GM18507 (cell line): ENCODE data around the gene MAP9.
A peak's percentile ranks its signal among the peaks of the same experiment; 100 is the strongest.
"Not testable (repeated sequence)": the region's sequence is repeated elsewhere in the genome, so short reads cannot be mapped to it uniquely, and the experiment has no call there.

Experiments used
- DNase-seq: peaks from one replicate; pipeline ENCODE4 v3.0.0; 2011; ENCODE audit warnings: low read depth; ENCODE audit not compliant: insufficient read length; ENCODE audit errors: extremely low spot score
- FAIRE-seq: peaks from 2 replicates; lab custom pipeline; 2011; peaks lifted over from hg19 to GRCh38; lab: Jason Lieb, UNC

The MAP9 gene

DNA sequence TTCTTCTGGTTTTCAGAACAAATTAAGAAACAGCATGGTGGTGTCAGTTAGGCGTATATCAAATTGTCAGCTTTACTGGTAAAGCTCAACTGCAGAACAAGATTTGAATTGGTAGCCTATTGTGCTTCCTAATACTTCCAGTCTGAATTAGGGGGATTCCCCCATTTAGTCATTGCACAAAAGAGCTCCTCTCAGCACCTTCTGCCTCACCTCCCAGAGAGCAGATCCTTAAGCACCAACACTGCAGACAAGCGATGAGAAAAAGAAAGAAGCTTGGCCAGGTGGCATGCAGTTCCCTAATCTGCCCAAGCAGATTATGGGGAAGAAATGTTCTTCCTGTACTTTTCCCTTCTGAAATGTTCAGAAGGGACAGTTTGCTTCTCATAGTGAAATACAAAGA, 9.2 kb downstream of the MAP9 start:
- FAIRE-seq, result no peak
- DNase-seq, result no peak

DNA sequence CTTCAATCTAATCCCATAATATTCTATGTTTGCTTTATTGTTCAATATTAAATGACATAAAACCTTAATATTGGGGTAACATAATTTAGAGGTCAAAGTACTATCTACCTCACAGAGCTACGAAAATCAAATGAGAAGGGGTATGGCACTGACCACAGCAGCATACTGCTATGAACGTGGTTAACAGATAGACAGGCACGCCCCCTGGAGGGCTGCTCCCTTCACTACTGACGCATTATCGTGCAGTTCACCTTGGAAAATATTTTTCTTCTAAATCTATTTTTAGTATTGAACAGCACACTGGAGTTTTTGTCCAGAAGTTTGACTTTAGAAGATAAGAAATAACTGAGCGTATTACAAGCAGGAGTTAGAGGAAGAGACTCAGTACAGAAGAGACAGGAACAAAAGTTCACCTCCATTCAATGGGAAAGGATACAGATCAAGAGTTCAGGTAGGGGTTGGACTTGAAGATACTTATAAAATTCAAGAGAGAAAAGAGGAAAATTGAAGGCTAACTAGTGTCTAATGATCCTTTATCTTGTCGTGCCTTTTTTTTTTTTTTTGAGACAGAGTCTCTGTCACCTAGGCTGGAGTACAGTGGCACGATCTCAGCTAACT, 22.7 kb downstream of the MAP9 start:
- no peak for DNase-seq
- peak; percentile 75 for FAIRE-seq

DNA sequence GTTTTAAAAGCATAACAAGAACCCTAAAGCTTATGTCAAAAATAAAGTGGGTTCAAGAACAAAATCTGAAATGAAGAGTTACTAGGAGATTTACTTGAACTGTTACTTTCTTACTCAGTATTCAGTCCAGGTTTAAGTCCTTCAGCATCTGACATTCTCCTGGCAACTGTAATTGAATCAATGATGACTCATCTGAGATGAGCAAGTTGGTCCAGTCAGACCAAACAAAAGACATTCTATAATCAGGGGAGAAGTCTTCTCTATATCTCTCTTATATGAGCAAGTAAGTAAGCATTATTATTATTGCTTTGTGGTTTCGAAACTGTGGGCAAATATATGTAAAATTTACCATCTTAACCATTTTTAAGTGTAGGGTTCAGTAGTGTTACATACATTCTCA, 34.6 kb downstream of the MAP9 start:
- DNase-seq (no peak), FAIRE-seq (no peak)

DNA sequence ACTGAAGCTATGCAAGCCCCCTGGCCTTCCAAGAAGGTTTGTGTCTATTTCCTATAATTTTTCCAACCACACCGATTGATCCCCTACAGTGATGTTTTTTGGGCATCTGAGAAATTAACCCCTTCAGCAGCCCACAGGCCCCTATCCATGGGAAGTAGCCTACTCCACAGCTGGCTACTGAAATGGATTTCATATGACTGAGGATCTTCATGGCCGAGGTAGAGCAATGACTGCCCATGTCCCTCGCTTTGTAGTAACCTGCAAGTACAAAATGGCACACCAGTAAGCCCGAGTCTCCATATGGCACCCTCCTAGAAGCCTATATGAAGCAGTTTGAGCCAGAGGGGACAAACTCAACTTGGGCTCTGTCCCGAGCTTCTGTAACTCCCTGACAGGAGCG, 36.8 kb downstream of the MAP9 start:
- no peak for FAIRE-seq
- no peak for DNase-seq

DNA sequence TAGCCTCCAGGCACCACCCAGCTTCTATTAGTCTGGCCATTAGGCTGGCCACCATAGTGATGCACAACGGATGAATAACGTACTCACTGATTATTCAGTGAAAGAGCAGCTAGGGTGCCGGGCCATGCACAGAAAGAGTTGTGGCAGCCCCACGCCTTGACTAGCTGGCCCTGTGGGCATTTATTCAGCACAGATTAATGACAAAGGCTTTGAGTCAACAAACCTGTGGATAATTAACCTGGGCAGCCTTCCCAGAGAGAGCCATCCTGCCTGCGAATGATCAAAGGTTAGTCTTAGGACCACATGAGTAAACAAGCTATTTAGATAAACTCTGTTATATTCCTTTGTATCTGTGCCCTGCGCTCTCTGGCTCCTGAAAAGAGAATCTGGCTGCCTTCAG, 37.2 kb downstream of the MAP9 start:
- no peak for DNase-seq

DNA sequence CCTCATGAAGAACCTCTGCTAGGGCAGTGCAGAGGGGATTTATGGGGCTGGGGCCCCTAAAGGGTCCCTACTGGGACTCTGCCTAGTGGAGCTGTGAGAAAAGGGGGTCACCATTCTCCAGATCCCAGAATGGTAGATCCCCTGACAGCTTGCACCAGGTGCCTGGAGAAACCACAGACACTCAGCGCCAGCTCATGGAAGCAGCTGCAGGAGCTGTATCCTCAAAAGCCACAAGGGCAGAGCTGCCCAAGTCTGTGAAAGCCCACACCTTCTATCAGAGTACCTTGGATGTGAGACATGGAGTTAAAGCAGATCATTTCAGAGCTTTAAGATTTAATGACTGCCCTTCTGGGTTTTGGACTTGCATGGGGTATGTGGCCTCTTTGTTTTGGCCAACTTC, 38.6 kb downstream of the MAP9 start:
- DNase-seq, result no peak
- FAIRE-seq, result no peak

More for the DNA sequence above, 37.2 kb downstream of the MAP9 start:
- no peak for FAIRE-seq

DNA sequence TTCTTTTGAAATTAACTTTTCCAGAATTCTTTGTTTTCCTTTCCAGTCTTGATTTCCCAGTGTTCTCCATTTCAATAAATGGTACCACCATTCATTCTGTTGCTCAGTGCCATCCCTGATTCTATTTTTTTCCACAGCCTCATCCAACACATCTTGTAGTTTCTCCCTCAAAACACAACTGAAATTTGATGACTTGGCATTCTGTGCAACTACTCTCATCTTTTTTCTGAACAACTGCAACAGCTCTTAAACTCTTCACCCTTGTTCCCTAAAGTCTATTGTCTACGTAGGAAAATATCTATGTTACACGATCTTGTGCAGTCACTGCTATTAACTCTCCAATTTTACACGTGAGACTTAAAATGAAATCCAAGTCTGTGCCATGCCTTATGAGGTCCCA, 40.5 kb downstream of the MAP9 start:
- DNase-seq (no peak), FAIRE-seq (no peak)

DNA sequence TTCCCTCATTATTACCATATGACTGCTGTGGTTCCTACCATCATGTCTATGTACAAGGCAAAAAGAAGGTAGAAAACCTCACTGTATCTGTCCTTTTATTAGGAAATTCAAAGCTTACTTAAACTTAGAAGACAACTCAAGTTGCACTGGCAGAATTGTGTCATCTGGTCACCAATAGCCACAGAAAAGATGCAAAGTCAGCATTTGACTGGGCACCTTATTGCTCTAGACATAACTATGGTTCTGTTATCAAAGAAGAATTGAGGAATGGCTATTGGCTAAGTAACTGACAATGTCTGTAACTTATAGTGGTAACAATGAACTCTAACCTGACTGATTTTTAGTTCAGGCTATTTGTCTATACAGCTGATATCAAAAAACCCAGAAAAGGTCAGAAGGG, 45.3 kb downstream of the MAP9 start:
- no peak for FAIRE-seq
- no peak for DNase-seq

DNA sequence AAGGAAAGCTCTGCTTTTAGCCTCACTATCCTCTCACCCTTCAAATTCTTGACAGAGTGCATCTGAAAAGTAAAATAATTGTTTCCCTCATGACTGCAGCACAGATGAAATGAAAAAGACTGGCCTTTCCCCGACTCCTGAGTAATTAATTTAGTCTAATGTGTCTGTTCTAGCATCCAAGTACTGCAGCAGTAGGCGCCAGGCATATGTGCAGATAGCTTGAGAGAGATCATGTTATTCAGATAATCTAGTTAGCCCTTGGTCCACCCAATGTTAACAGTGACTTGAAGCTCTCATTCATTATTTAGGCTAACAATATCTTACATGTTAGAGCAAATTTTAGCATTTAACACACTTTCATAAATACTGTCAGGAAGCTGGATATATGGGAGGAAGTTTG, 54.0 kb downstream of the MAP9 start:
- no peak for FAIRE-seq
- DNase-seq, result no peak

DNA sequence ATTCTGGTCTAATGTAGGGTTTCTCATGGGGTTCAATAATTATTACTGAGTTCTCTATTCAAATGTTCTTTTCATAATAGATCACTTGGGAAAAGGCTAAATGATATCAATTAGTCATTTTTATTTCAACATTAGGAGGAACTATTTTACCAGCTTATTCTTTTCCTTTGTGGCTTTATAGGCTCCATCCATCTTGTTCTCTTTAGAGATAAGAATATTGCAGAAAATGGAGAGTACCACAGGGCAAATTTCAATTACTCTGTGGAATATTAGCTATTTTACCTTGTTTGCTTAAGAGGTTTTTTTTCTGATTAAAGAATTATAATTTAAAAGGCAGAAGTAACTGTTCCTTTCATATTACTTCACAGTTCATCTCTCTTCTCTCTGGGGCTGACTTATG, 55.8 kb downstream of the MAP9 start:
- no peak for FAIRE-seq
- no peak for DNase-seq

DNA sequence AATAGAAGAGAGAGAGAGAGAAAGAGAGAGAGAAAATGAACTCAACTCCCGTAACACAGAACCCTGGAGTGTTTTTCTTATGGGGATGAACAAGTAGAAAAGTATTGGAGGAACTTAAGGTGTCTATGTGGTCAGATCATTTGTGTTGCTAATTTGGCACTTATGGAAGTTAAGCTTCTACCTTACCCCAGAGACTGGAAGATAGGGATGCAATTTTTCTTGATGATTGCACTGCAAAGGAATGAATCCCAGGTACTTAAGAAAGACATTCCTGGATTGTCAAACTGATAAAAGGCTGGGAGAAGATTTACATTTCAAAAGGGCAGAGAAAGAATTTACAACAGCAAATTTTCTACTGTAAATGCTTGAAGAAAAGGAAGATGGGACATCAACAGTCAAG, 57.2 kb downstream of the MAP9 start:
- DNase-seq (no peak), FAIRE-seq (no peak)

DNA sequence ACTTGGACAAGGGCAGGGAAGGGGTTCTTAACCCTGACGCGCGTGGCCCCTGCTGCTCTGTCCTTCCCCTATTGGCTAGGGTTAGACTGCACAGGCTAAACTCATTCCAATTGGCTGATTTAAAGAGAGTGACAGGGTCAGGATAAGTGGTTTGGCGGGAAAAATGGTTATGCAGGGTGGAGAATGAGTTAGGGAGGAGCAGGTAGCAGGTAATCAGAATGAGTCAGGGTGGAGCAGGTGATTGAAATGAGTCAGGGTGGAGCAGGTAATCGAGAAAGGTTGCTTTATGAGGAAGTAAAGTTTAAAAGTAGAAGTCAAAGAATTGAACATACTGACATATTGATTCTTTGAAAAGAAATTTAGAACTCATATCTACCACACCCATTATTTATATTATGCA, 64.7 kb downstream of the MAP9 start:
- not testable (repeated sequence) for FAIRE-seq, DNase-seq

DNA sequence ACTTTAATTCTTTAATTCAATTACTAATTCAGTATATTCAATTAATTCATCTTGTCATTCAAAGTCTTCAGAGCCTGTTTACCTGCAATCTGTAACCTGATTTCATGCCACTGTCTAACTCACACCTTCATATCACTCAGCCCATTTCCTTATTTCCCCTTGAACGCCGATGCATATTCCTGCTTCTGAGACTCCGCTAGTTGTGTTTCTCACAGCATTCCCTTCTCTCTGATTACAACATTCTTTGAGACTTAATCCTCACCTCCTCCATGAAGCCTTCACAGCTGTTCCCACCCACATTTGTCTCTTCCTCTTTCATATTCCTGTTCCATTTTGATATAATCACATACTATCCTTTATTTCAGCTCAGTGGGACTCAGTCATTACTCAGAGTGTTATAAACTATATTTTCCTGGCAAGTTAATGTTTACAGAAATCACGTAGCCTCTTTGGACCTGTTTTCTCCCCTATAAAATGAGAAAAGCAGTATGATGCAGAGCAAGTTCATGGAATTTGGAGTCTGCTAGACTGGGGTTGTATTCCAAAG, 69.0 kb downstream of the MAP9 start:
- no peak for DNase-seq
- FAIRE-seq, result no peak

DNA sequence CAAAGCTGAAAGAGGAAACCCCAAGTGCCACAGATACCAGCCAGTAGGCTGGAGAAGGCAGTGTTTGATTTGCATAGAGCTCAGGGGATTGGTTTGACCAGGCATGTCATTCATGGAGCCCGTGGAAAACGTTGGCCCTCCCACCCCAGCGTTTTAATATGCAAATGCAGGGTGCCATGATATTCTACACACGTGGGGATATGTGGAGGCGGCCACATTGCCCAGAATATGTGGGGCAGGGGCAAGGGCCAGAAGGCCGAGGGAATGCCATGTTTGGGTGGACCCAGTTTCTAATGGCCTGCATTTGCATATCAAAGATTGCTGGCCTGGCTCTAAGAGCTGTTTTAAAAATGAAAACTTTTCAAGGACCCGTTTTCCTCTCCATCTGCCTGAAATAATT, 71.1 kb downstream of the MAP9 start:
- DNase-seq (no peak), FAIRE-seq (no peak)

DNA sequence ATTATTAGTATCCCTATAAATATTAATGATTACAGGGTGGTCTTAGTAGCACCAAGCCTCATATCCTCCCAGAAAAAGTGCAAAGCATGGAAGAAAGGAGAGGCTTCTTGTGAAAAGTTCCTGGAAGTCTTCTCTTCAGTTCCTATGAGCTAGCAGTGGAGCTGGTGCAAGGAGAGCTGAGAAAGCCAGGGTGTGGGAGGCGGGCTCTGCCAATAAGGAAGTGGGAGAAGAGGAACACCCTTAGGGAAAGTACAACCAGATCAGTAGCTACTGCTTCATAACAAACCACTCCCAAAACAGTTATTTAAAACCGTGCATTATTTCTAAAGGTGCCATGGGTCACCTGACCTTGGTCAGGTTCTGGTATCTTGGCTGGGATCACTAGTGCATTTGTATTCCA, 72.4 kb downstream of the MAP9 start:
- FAIRE-seq, result no peak

DNA sequence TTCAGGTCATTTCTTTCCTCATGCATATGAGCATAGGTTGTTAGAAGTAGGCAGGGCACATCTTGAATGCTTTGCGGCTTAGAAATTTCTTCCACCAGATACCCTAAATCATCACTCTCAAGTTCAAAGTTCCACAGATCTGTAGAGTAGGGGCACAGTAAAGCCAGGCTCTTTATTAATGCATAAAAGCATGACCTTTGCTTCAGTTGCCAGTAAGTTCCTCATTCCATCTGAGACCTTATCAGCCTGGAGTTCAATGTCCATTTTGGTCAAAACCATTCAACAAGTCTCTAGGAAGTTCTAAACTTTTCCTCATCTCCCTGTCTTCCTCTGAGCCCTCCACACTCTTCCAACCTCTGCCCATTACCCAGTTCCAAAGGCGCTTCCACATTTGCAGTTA, 77.7 kb downstream of the MAP9 start:
- FAIRE-seq, result no peak
- DNase-seq, result no peak

More for the DNA sequence above, 72.4 kb downstream of the MAP9 start:
- no peak for DNase-seq
